GM12878 (cell line): ENCODE results near the gene EXOC4. TPM values are rescaled to one million over a fixed set of nuclear protein-coding genes. Genes with fewer than 3 reads are reported as not detected.

Experiments used
- ATAC-seq: fragments of 200-7000 bp; cut with Tn5 transposase; 3 replicates; pipeline ENCODE4 v1.9.1; 2020; ENCODE audit warnings: mild to moderate bottlenecking, moderate library complexity
- BruUV-seq: library from RNA; stranded (reverse); fragments of 400-500 nt; replicated peaks from 2 replicates; lab custom pipeline; 2021; lab: Mats Ljungman, UMichigan
- CTCF ChIA-PET: fragments of 300-600 bp; sonication (Branson Sonifier 250); formaldehyde crosslinking; extraction: SDS; loops from one replicate; lab custom pipeline; 2021; ENCODE audit warnings: inconsistent platforms; lab: Yijun Ruan, JAX
- POLR2A ChIA-PET: fragments of 350-600 bp; formaldehyde crosslinking; extraction: SDS; loops from one replicate; lab custom pipeline; 2021; ENCODE audit warnings: inconsistent platforms; lab: Charles Lee
- RAD21 ChIA-PET: fragments of 300-600 bp; sonication (Branson Sonifier 250); formaldehyde crosslinking; loops from one replicate; lab custom pipeline; 2023; ENCODE audit warnings: antibody characterized with exemption; ENCODE audit not compliant: unreplicated experiment; lab: Charles Lee
- SMC1A ChIA-PET: fragments of 300-600 bp; sonication (Branson Sonifier 250); formaldehyde crosslinking; loops from one replicate; lab custom pipeline; 2023; ENCODE audit not compliant: unreplicated experiment, uncharacterized antibody; lab: Charles Lee
- DNase-seq: peaks from one replicate; pipeline ENCODE4 v3.0.0-alpha.2; 2011; ENCODE audit warnings: low read depth, low spot score
- FAIRE-seq: peaks from 3 replicates; lab custom pipeline; 2011; peaks lifted over from hg19 to GRCh38; lab: Jason Lieb, UNC
- H2AFZ ChIP-seq: 2 replicates; pipeline ENCODE4 v1.6.0; 2011; ENCODE audit warnings: low read depth, low read length, control low read depth; ENCODE audit not compliant: control insufficient read depth
- H3K27ac ChIP-seq: 2 replicates; pipeline ENCODE4 v1.5.1; 2011; ENCODE audit warnings: control low read depth; ENCODE audit not compliant: control insufficient read depth, insufficient read depth
- H3K27me3 ChIP-seq, 2 experiments: replicated peaks in 1 of 2; 2 replicates each; pipeline versions ENCODE4 v1.6.0 to v1.6.1; 2011; ENCODE audit warnings: low read length in 1 of 2; ENCODE audit not compliant: control insufficient read depth in 2 of 2, insufficient read depth in 2 of 2
- H3K36me3 ChIP-seq, 2 experiments: 2 replicates each; pipeline ENCODE4 v1.5.1; 2011; ENCODE audit warnings: low read length in 1 of 2; ENCODE audit not compliant: control insufficient read depth in 2 of 2, insufficient read depth in 2 of 2
- H3K4me1 ChIP-seq: 2 replicates; pipeline ENCODE4 v1.6.1; 2011; ENCODE audit warnings: mild to moderate bottlenecking, low read length, moderate library complexity, mixed read lengths; ENCODE audit not compliant: control insufficient read depth, insufficient read depth
- H3K4me2 ChIP-seq: 2 replicates; pipeline ENCODE4 v1.6.0; 2011; ENCODE audit warnings: control low read depth; ENCODE audit not compliant: control insufficient read depth, insufficient read depth
- H3K4me3 ChIP-seq: fragments of 200-600 bp; sonication (generic); 2 replicates; pipeline ENCODE4 v1.5.1; 2016
- H3K79me2 ChIP-seq: 2 replicates; pipeline ENCODE4 v1.6.0; 2011; ENCODE audit warnings: low read length; ENCODE audit not compliant: control insufficient read depth, insufficient read depth
- H3K9ac ChIP-seq: 2 replicates; pipeline ENCODE4 v1.8.0; 2011; ENCODE audit warnings: low read length, control low read depth, mixed read lengths; ENCODE audit not compliant: control insufficient read depth, insufficient read depth
- H3K9me3 ChIP-seq: replicated peaks from 3 replicates; pipeline ENCODE4 v1.5.1; 2011; ENCODE audit warnings: mild to moderate bottlenecking, low read length; ENCODE audit not compliant: control insufficient read depth, insufficient read depth
- H4K20me1 ChIP-seq: 2 replicates; pipeline ENCODE4 v1.6.0; 2011; ENCODE audit not compliant: control insufficient read depth, insufficient read depth
- ASH2L ChIP-seq: fragments of 300-600, 200-600 bp; sonication (generic); IDR thresholded peaks from 2 replicates; pipeline ENCODE4 v1.6.1; 2017; ENCODE audit warnings: low read depth, mild to moderate bottlenecking, borderline replicate concordance
- CEBPB ChIP-seq, 2 experiments: fragments of 150-350 bp in 1 of 2; IDR thresholded peaks; 2 replicates each; pipeline ENCODE4 v1.6.1; 2012 to 2014; ENCODE audit warnings: low read depth in 2 of 2, low read length in 2 of 2, borderline replicate concordance in 1 of 2, inconsistent platforms in 1 of 2
- EGR1 ChIP-seq, 2 experiments: IDR thresholded peaks; 1 replicate in 1 of 2; 2 replicates in 1 of 2; pipeline ENCODE4 v1.6.1; 2011 to 2012; ENCODE audit warnings: low read depth in 2 of 2, low read length in 2 of 2, borderline replicate concordance in 1 of 2, mild to moderate bottlenecking in 1 of 2, moderate library complexity in 1 of 2
- GATAD2B ChIP-seq: fragments of 450-650 bp; conservative IDR thresholded peaks from 2 replicates; pipeline ENCODE4 v1.6.1; 2017; ENCODE audit warnings: low read depth, mild to moderate bottlenecking, moderate library complexity
- KAT2A ChIP-seq: conservative IDR thresholded peaks from 2 replicates; pipeline ENCODE4 v1.6.1; 2011; ENCODE audit warnings: low read depth, low read length; ENCODE audit not compliant: control insufficient read depth
- NFYA ChIP-seq: IDR thresholded peaks from 2 replicates; pipeline ENCODE4 v1.6.1; 2011; ENCODE audit warnings: low read depth, mild to moderate bottlenecking, low read length, improper control_type of control experiment, borderline replicate concordance
- PAX5 ChIP-seq: IDR thresholded peaks from 2 replicates; pipeline ENCODE4 v1.6.1; 2011; ENCODE audit warnings: low read depth, low read length, borderline replicate concordance
- ZNF274 ChIP-seq: IDR thresholded peaks from one replicate; pipeline ENCODE4 v1.8.0; 2011; ENCODE audit not compliant: insufficient read length, insufficient read depth
- WGBS: methylation state at CpG from one replicate; pipeline ENCODE4 v1.1.6; 2016; ENCODE audit warnings: low lambda C conversion rate; ENCODE audit not compliant: insufficient replicate concordance, insufficient coverage; ENCODE audit errors: missing lambda C conversion rate; 5-methylcytosine and 5-hydroxymethylcytosine counted together
- in situ Hi-C: fragments of 300-500 bp; cut with MboI; formaldehyde crosslinking; loops from 9 replicates; pipeline ENCODE4 v1.14.3; 2018; ENCODE audit warnings: mixed read lengths
- intact Hi-C: fragments of 100-400 bp; cut with micrococcal nuclease; formaldehyde crosslinking; loops from one replicate; pipeline ENCODE4 v1.14.2; 2022; ENCODE audit not compliant: unreplicated experiment
- polyA plus RNA-seq, 11 experiments: library from polyadenylated mRNA; depleted of rRNA in 4 of 11; unstranded in 6 of 11; stranded (reverse) in 5 of 11; fragments of >200 nt; fragmentation: Nextera tagmentation in 4 of 11; fragmentation: Illumina TruSeq in 1 of 11; extraction: Ambion mirVana in 4 of 11; extraction: Trizol in 1 of 11; gene quantifications; 1 replicate in 1 of 11; 2 replicates in 10 of 11; pipeline versions ENCODE4 v1.2.1 to v1.2.3, GENCODE V29; 2011 to 2016; ENCODE audit warnings: inconsistent platforms in 2 of 11, missing spikeins in 2 of 11, low read depth in 1 of 11
- total RNA-seq, 4 experiments: library from RNA; depleted of rRNA in 3 of 4; stranded (reverse); fragments of >200 nt in 3 of 4; fragmentation: Illumina TruSeq in 1 of 4; extraction: Trizol in 1 of 4; gene quantifications; 2 replicates each; pipeline versions ENCODE4 v1.2.1 to v1.2.3, GENCODE V29; 2013 to 2021

EXOC4 gene
- total and polyA plus RNA-seq, 10 of the 15 experiments (the other 5 are each of a cell fraction or from before 2014, with no cell fraction given) = 13.2 to 44.5 (median 29.6) TPM

DNA sequence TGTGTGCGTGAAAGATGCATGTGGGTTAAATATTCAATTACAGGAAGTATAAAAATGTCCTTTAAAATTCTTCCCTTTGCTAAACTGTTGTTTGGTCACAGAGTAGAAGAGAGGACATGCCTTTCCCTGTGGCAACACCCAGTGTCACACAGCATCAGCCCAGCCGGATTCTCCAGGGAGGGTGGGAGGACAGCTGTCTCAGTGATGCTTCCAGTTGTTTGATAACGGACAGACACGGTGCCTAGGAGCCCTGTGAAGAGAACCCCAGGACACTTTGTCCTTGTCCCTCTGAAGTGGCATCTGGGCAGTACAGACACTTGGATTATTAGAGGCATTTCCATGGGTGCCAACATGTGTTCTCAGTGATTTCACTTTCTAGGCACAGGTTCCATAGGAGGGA, 567.7 kb downstream of the EXOC4 start:
- in situ Hi-C loops = no loop called here
- POLR2A ChIA-PET = interaction anchor here (0.7 to 1.1 kb wide), 2 partner anchors 15 to 36 kb away, joined by 3 to 5 read pairs; no protein-coding TSS in a partner anchor
- FAIRE-seq = no peak

GRCh38 chr7:133821171-133821570, 568.3 kb downstream of the EXOC4 start:
- TF ChIP-seq GATAD2B = no peak
- TF ChIP-seq, all 136 proteins: peak for 0
- no peaks in the 10 kb centered on the region for H4K20me1 ChIP-seq
- no TSS peak for BruUV-seq
- ChIA-PET POLR2A (no interaction called here), RAD21 (no interaction called here), SMC1A (no interaction called here), CTCF (no interaction called here)
- no peaks in the 10 kb centered on the region; a peak in 1 of 4 replicates for H3K36me3 ChIP-seq
- FAIRE-seq (no peak), DNase-seq (no peak), ATAC-seq (no peak)
- no peak overlapping the region for H2AFZ ChIP-seq
- H3K4me1 ChIP-seq = no peaks in the 10 kb centered on the region
- H3K4me3 ChIP-seq = no peak overlapping the region
- no peak overlapping the region for H3K4me2 ChIP-seq
- intact Hi-C loops = no loop called here
- in situ Hi-C loops = no loop called here
- no peak overlapping the region for H3K9ac ChIP-seq
- no peaks in the 10 kb centered on the region for H3K79me2 ChIP-seq
- H3K9me3 ChIP-seq = no peaks in the 10 kb centered on the region
- WGBS = 96% methylated on average over 2 of the region's 2 CpGs
- no peak overlapping the region for H3K27ac ChIP-seq
- H3K27me3 ChIP-seq = no peaks in the 10 kb centered on the region

More for the DNA sequence above, 567.7 kb downstream of the EXOC4 start:
- Histone ChIP-seq H3K27me3 (no peaks in the 10 kb centered on the region), H3K4me3 (no peak overlapping the region), H3K9me3 (no peaks in the 10 kb centered on the region), H3K4me2 (no peak overlapping the region), H3K4me1 (no peaks in the 10 kb centered on the region), H3K79me2 (no peaks in the 10 kb centered on the region), H3K27ac (no peak overlapping the region), H3K36me3 (no peaks in the 10 kb centered on the region; a peak in 1 of 4 replicates), H4K20me1 (no peaks in the 10 kb centered on the region), H2AFZ (no peak overlapping the region), H3K9ac (no peak overlapping the region)
- CTCF ChIA-PET = no interaction called here
- DNase-seq (no peak), ATAC-seq (no peak)
- WGBS = 96% methylated on average over 4 of the region's 4 CpGs
- SMC1A ChIA-PET = interaction anchor here (0.6 kb wide), 2 partner anchors 129 to 181 kb away, joined by 3 to 4 read pairs; no protein-coding TSS in a partner anchor
- RAD21 ChIA-PET = no interaction called here
- intact Hi-C loops = no loop called here
- BruUV-seq = no TSS peak
- TF ChIP-seq ASH2L = no peak
- TF ChIP-seq PAX5 = no peak
- no peak for TF ChIP-seq KAT2A
- no peak for TF ChIP-seq CEBPB (IDR thresholded peaks at IDR 0.05; ENCODE audit: borderline replicate concordance in 1 of 2, low read depth in 2 of 2, low read length in 2 of 2)
- no peak for TF ChIP-seq NFYA
- TF ChIP-seq EGR1 (IDR thresholded peaks at IDR 0.05; ENCODE audit: borderline replicate concordance in 1 of 2, low read depth in 2 of 2, low read length in 2 of 2) = no peak
- no peak for TF ChIP-seq ZNF274
- TF ChIP-seq GATAD2B = no peak
